Esophagus squamous epithelium (tissue), 5 donors: ENCODE measurements around the gene TMEM167B. TPM values are rescaled to one million over a fixed set of nuclear protein-coding genes. Genes with fewer than 3 reads are reported as not detected.

ENCODE experiments used
- DNase-seq: peaks from one replicate; lab custom pipeline; 2025; lab: John Stamatoyannopoulos, UW
- H3K27ac ChIP-seq, 4 donors: fragments of 200-600 bp; sonication (generic); one replicate each; pipeline ENCODE4 v1.5.1; 2016 to 2019; ENCODE audit warnings: mild to moderate bottlenecking in 1 of 4
- H3K27me3 ChIP-seq, 4 donors: fragments of 200-600 bp; sonication (generic); 1 replicate in 3 of 4; 2 replicates in 1 of 4; pipeline versions ENCODE4 v1.5.1 to v1.6.0; 2017 to 2021; ENCODE audit warnings: antibody characterized with exemption in 1 of 4
- H3K36me3 ChIP-seq, 3 donors: fragments of 200-600 bp; sonication (generic); one replicate each; pipeline ENCODE4 v1.5.1; 2016 to 2019
- H3K4me1 ChIP-seq, 3 donors: fragments of 200-600 bp; sonication (generic); one replicate each; pipeline ENCODE4 v1.5.1; 2017 to 2019
- H3K4me3 ChIP-seq, 4 donors: fragments of 200-600 bp; sonication (generic); 1 replicate in 3 of 4; 2 replicates in 1 of 4; pipeline ENCODE4 v1.5.1; 2016 to 2019; ENCODE audit warnings: mild to moderate bottlenecking in 2 of 4, moderate library complexity in 1 of 4
- H3K9me3 ChIP-seq, 3 donors: fragments of 200-600 bp; sonication (generic); one replicate each; pipeline ENCODE4 v1.5.1; 2016 to 2019
- POLR2A ChIP-seq, 4 donors: fragments of 450-650 bp; IDR thresholded peaks; one replicate each; pipeline ENCODE4 v1.6.1; 2017; ENCODE audit warnings: antibody characterized with exemption in 4 of 4, mild to moderate bottlenecking in 4 of 4, moderate library complexity in 3 of 4
- WGBS, 2 donors: methylation state at CpG; one replicate each; pipeline ENCODE4 v1.1.5; 2018; 5-methylcytosine and 5-hydroxymethylcytosine counted together
- intact Hi-C: fragments of 100-400 bp; cut with DNase I; formaldehyde crosslinking; loops from one replicate; pipeline ENCODE4 v1.15.0; 2022
- total RNA-seq, 4 donors: library from RNA; depleted of rRNA; stranded (reverse); fragments of >200 nt; gene quantifications; one replicate each; pipeline ENCODE4 v1.1.0, GENCODE V29; 2016
- TF ChIP-seq, protein P1 (sequence below), 6 experiments: fragments of 450-650 bp in 4 of 6; fragments of 200-600 bp in 2 of 6; sonication (generic) in 2 of 6; IDR thresholded peaks; one replicate each; pipeline ENCODE4 v1.5.1; 2016 to 2019; ENCODE audit warnings: antibody characterized with exemption in 6 of 6, mild to moderate bottlenecking in 4 of 6, moderate library complexity in 4 of 6
- donor health status: DM: yes; HTN: yes; CAD: no.

TMEM167B gene
- total RNA-seq, 4 donors from 2014 or later, result 10.8 to 21.4 (median 16.0) TPM

DNA sequence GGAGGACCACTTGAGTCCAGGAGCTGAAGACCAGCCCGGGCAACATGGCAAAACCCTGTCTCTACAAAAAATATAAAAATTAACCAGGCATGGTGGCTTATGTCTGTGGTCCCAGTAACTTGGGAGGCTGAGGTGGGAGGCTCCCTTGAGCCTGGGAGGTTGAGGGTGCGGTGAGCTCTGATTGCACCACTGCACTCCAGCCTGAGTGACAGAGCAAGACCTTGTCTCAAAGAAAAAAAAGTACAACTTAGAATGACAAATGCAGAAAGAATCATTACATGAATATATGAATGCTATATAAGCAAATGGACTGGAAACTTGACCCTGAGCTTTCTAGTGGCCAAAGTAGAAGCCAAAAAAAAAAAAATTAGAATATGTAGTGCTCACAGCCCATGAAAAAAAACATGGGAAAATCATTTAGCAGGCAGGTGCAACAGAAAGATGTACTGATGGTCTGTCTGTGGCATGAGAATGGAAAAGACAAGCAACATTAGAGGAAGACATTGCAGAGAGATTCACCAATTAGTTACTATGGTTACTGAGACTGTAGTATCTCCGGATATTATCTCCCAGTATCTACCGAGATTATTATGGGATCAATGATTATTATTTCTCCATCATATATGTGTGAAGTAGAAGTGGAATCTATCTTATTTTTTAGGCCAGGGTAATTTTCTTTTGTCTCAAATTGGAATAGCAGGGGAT, 42.6 kb downstream of the TMEM167B start:
- H3K36me3 ChIP-seq, result no peaks in the 10 kb centered on the region
- H3K27me3 ChIP-seq, result no peaks in the 10 kb centered on the region
- TF ChIP-seq, protein P1, sequence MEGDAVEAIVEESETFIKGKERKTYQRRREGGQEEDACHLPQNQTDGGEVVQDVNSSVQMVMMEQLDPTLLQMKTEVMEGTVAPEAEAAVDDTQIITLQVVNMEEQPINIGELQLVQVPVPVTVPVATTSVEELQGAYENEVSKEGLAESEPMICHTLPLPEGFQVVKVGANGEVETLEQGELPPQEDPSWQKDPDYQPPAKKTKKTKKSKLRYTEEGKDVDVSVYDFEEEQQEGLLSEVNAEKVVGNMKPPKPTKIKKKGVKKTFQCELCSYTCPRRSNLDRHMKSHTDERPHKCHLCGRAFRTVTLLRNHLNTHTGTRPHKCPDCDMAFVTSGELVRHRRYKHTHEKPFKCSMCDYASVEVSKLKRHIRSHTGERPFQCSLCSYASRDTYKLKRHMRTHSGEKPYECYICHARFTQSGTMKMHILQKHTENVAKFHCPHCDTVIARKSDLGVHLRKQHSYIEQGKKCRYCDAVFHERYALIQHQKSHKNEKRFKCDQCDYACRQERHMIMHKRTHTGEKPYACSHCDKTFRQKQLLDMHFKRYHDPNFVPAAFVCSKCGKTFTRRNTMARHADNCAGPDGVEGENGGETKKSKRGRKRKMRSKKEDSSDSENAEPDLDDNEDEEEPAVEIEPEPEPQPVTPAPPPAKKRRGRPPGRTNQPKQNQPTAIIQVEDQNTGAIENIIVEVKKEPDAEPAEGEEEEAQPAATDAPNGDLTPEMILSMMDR (IDR thresholded peaks at IDR 0.05), result no peak
- TF ChIP-seq POLR2A (IDR thresholded peaks at IDR 0.05), result no peak
- H3K4me1 ChIP-seq, result no peaks in the 10 kb centered on the region
- no peak overlapping the region for H3K4me3 ChIP-seq
- H3K9me3 ChIP-seq, result no peaks in the 10 kb centered on the region
- 77 to 80% methylated on average over 4 of the region's 4 CpGs for WGBS, 2 donors
- intact Hi-C loops, result no loop called here
- no peak overlapping the region for H3K27ac ChIP-seq
- no peak for DNase-seq

DNA sequence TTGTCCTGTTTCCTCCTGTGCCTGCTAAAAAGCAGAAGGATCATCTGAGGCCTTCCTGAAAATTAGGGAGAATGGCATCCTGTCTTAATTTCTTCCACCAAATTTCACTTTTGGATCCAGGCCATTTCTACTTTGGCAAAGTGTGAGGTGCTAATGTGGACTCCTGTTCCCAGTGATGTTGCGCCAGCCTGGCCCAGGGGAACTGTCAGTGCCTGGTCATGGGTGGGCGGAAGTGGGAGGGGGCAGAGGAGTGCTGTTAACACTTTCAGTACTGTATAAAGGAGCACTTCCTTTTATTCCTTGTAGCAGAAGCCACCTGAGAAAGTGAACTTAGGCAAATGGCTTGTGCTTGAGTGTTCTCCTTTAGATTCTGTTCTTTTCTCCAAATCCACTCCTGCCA, 43.3 kb downstream of the TMEM167B start:
- Histone ChIP-seq H3K4me1 (no peaks in the 10 kb centered on the region), H3K27ac (no peak overlapping the region)

DNA sequence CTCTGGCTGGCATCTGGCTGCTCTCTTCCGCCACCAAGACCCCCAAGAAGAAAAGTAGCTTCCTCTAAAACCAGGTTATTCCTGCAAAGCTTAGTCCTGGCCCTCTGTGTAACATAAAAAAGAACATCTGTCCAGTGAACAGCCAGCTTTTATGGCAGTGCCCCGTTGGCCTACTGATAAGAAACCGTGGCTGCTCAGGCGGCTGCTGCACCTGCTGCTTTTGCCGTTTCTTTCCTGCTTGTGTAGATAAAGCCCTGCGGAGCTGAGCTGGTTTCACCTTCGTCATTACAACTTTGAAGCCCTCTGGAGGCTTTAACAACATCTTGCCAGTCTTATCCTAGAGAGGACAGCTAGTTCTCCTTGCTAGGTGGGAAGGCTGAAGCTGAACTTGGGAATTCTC, 43.9 kb downstream of the TMEM167B start:
- no peak overlapping the region for H3K4me3 ChIP-seq
- no peaks in the 10 kb centered on the region for H3K4me1 ChIP-seq
- WGBS, 2 donors, result 58 to 64% methylated on average over 7 of the region's 7 CpGs
- TF ChIP-seq, protein P1 (IDR thresholded peaks at IDR 0.05), result no peak
- no peak for TF ChIP-seq POLR2A (IDR thresholded peaks at IDR 0.05)
- H3K27ac ChIP-seq, result no peak overlapping the region
- DNase-seq, result no peak
- H3K36me3 ChIP-seq, result no peaks in the 10 kb centered on the region
- intact Hi-C loops, result no loop called here
- no peaks in the 10 kb centered on the region for H3K9me3 ChIP-seq
- H3K27me3 ChIP-seq, result no peaks in the 10 kb centered on the region

More for the DNA sequence above, 43.3 kb downstream of the TMEM167B start:
- Histone ChIP-seq H3K4me3 (no peak overlapping the region), H3K27me3 (no peaks in the 10 kb centered on the region), H3K9me3 (no peaks in the 10 kb centered on the region), H3K36me3 (no peaks in the 10 kb centered on the region)
- no peak for TF ChIP-seq POLR2A (IDR thresholded peaks at IDR 0.05)
- TF ChIP-seq, protein P1 (IDR thresholded peaks at IDR 0.05), result no peak
- intact Hi-C loops, result no loop called here
- 41 to 49% methylated on average over 2 of the region's 2 CpGs for WGBS, 2 donors
- no peak for DNase-seq

DNA sequence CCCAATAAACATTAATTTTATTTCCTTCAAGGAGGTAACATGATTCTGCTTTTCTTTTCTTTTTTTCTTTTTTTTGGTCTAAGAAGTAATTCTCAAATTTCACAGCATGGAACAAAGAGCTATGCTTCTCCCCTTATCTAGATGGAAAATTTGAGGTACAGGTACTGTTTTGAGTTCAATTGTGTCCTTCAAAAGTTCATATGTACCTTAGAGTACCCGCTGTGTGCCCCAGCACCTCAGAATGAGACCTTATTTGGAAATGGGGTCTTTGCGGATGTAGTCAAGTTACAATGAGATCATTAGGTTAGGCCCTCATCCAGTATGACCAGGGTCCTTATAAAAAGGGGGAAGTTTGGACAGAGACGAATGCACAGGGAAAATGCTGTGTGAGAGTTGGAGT, 45.4 kb downstream of the TMEM167B start:
- H3K4me1 ChIP-seq, result no peaks in the 10 kb centered on the region
- H3K4me3 ChIP-seq, result no peak overlapping the region
- H3K27ac ChIP-seq, result no peak overlapping the region
- 87 to 97% methylated on average over 3 of the region's 3 CpGs for WGBS, 2 donors
- H3K9me3 ChIP-seq, result no peaks in the 10 kb centered on the region
- no peak for DNase-seq
- no peaks in the 10 kb centered on the region for H3K36me3 ChIP-seq
- no peaks in the 10 kb centered on the region for H3K27me3 ChIP-seq
- no peak for TF ChIP-seq POLR2A (IDR thresholded peaks at IDR 0.05)
- TF ChIP-seq, protein P1 (IDR thresholded peaks at IDR 0.05), result no peak
- intact Hi-C loops, result no loop called here

DNA sequence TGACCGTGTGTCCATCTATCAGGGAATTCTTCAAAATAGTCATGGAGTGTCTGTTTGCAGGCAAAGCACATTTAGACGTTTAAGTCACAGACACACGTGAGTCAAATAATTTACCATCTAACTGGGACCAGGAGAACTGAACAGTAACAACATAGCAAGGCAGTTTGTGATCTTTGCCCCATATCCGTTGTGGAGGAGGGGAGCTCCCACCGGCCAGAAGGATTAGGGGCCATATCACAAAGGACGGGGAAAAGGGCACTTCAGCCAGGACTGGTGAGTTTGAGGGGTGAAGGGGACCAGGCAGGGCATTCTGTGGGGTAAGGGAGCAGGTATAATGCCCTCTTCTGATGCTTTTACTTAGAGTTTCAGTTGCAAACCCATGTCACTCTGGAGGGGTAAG, 46.2 kb downstream of the TMEM167B start:
- no peak for TF ChIP-seq POLR2A (IDR thresholded peaks at IDR 0.05)
- TF ChIP-seq, protein P1 (IDR thresholded peaks at IDR 0.05), result no peak
- H3K4me1 ChIP-seq, result no peaks in the 10 kb centered on the region
- H3K4me3 ChIP-seq, result no peak overlapping the region
- no peaks in the 10 kb centered on the region for H3K36me3 ChIP-seq
- intact Hi-C loops, result no loop called here
- no peak for DNase-seq
- H3K27ac ChIP-seq, result no peak overlapping the region
- 81 to 89% methylated on average over 6 of the region's 6 CpGs for WGBS, 2 donors
- no peaks in the 10 kb centered on the region for H3K9me3 ChIP-seq
- H3K27me3 ChIP-seq, result no peaks in the 10 kb centered on the region
